GM21786 (cell line): Measurements from ENCODE around the gene MALSU1.

Source experiments
- ATAC-seq: cut with Tn5 transposase; IDR thresholded peaks from one replicate; pipeline ENCODE4 v1.9.1; 2021; ENCODE audit not compliant: unreplicated experiment

The MALSU1 gene

GRCh38 chr7:23334482-23335056, 35.4 kb downstream of the MALSU1 start:
- no peak for ATAC-seq

- no peak for ATAC-seq
These were observed 36.0 kb downstream of the MALSU1 start for GRCh38 chr7:23335136-23335535.

- no peak for ATAC-seq
These were observed 36.5 kb downstream of the MALSU1 start for GRCh38 chr7:23335621-23336020.

- no peak for ATAC-seq
These were observed 36.9 kb downstream of the MALSU1 start for GRCh38 chr7:23336086-23336485.

GRCh38 chr7:23336799-23337283, 37.7 kb downstream of the MALSU1 start:
- no peak for ATAC-seq

- no peak for ATAC-seq
These were observed 38.2 kb downstream of the MALSU1 start for GRCh38 chr7:23337374-23337773.

GRCh38 chr7:23338439-23338838, 39.3 kb downstream of the MALSU1 start:
- no peak for ATAC-seq

- no peak for ATAC-seq
These were observed 39.7 kb downstream of the MALSU1 start for GRCh38 chr7:23338863-23339262.

- no peak for ATAC-seq
These were observed 42.9 kb downstream of the MALSU1 start for GRCh38 chr7:23341846-23342598.

GRCh38 chr7:23343102-23343501, 44.0 kb downstream of the MALSU1 start:
- no peak for ATAC-seq

- no peak for ATAC-seq
These were observed 44.8 kb downstream of the MALSU1 start for GRCh38 chr7:23343806-23344475.

- no peak for ATAC-seq
These were observed 46.5 kb downstream of the MALSU1 start for GRCh38 chr7:23345601-23346000.

GRCh38 chr7:23346316-23346715, 47.2 kb downstream of the MALSU1 start:
- peak; percentile 73 for ATAC-seq

- no peak for ATAC-seq
These were observed 48.0 kb downstream of the MALSU1 start for GRCh38 chr7:23347033-23347681.

- ATAC-seq: no peak
These were observed 48.6 kb downstream of the MALSU1 start for GRCh38 chr7:23347682-23348180.

GRCh38 chr7:23349484-23350157, 50.5 kb downstream of the MALSU1 start:
- ATAC-seq: no peak

- ATAC-seq: no peak
These were observed 51.3 kb downstream of the MALSU1 start for GRCh38 chr7:23350466-23350865.

GRCh38 chr7:23353172-23353571, 54.0 kb downstream of the MALSU1 start:
- ATAC-seq: peak; percentile 72

GRCh38 chr7:23356168-23356567, 57.0 kb downstream of the MALSU1 start:
- no peak for ATAC-seq

- ATAC-seq: no peak
These were observed 57.6 kb downstream of the MALSU1 start for GRCh38 chr7:23356726-23357125.
